NCI-H128 (cell line): Measurements from ENCODE around the gene TMEM238.
"Not testable (repeated sequence)": the region's sequence is repeated elsewhere in the genome, so short reads cannot be mapped to it uniquely, and the experiment has no call there.

Experiments
- DNase-seq: peaks from one replicate; lab custom pipeline; 2025; ENCODE audit not compliant: unreplicated experiment; lab: John Stamatoyannopoulos, UW

Gene TMEM238

GRCh38 chr19:55402509-55402908, 18.4 kb upstream of the TMEM238 start:
- no peak for DNase-seq

GRCh38 chr19:55401390-55401789, 17.3 kb upstream of the TMEM238 start:
- DNase-seq, result not testable (repeated sequence)

- DNase-seq, result no peak
Measured at GRCh38 chr19:55400281-55401087, 16.4 kb upstream of the TMEM238 start.

DNA sequence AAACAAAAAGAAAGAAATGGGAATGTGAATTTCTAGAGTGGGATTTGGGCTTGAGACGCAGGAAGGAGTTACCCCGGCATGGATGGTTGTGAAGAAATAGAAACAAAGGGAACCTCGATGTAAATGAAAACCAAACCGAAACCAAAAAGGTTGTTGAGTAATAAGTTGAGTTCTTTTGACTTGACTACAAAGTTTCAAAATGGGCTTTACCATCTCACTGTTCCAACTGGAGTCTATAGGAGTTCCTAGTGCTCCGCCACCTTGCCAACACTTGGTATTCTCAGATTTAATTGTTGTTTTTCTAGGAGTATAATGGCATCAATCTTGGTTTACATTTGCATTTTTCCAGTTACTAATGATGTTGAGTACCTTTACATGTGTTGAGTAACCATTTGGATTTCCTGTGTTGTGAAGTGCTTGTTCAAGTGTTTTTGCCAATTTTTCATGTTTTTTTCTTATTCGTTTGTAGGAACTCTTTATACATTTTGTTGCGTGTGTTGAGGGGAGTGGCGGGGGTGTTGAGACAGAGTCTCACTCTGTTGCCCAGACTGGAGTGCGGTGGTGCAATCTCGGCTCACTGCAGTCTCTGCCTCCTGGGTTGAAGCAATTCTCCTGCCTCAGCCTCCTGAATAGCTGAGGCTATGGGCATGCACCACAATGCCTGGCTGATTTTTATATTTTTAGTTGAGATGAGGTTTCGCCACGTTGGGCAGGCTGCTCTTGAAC, 14.3 kb upstream of the TMEM238 start:
- DNase-seq, result no peak

DNA sequence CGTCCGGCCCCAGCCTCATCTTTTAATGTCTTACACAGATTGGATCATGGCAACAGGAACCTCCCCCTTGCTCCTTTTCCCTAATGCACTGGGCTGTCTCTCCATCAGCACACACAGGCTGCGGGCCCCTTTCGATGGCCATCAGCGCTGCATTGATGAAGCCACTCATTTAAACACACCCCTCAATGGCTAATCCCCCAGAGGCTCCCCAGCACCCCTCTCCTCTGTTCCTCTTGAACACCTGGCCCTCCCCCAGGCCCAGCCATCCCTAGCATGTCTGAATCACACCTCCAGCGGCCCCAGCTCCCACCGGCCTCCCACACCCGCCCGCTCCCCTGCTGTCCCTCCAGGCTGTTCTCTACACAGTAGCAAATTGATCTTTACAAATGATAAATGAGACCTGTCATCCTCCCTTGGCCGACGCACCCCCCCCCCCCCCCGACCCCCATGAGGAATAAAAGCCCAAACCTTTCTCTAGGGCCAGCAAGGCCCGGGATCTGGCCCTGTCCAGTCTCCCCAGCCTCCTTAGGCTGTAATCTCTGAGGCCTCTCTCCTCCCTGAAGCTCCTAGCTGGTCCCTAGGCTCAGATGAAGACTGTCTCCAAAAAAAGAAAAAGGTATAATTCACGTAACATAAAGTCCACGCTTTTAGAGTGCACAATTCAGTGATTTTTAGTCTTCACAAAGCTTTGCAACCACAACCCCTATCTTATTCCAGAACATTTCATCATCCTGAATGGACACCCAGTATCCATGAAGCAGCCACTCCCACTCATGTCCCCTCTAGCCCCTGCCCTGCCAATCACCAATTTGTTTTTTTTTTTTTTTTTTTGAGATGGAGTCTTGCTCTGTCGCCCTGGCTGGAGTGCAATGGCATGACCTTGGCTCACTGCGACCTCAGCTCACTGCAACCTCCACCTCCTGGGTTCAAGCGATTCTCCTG, 9.0 kb upstream of the TMEM238 start:
- no peak for DNase-seq

- no peak for DNase-seq
Measured at GRCh38 chr19:55391702-55392615, 7.9 kb upstream of the TMEM238 start.

- DNase-seq, result no peak
Measured at GRCh38 chr19:55391191-55391670, 7.1 kb upstream of the TMEM238 start.

GRCh38 chr19:55390461-55390880, 6.4 kb upstream of the TMEM238 start:
- DNase-seq, result no peak

DNA sequence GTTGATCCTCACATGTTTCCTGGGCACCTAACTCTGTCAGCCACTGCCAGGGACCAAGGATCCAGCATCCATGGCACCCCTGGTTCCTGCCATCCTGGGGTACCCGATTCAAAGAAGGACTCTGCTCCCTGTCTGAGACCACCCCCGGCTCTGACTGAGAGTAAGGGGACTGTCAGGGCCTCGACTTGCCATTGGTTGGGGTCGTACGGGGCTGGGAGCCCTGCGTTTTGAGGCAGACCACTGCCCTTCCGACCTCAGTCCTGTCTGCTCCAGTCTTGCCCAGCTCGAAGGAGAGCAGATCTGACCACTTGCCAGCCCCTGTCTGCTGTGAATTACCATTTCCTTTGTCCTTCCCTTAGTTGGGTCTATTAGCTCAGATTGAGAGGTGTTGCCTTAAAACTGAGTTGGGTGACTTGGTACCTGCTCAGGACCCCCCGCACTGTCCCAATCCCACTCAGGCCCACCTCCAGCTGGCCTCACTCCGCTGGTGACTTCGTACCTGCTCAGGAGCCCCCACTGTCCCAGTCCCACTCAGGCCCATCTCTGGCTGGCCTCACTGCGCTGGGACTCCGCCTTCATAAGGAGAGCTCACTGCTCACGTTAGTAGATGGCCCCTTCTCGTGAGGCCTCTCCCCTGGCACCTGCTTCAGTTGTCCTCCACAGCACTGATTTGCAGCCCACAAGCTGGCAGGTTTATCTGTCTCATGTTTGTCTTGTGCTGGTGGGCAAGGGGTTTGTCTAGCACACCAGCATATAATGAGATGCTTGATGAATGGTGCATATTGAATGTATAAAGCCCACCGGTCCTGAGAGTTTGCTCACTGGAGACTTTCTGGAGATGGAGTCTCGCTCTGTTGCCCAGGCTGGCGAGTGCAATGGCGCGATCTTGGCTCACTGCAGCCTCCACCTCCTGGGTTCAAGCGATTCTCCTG, 5.6 kb upstream of the TMEM238 start:
- DNase-seq, result no peak

GRCh38 chr19:55387736-55388497, 3.8 kb upstream of the TMEM238 start:
- no peak for DNase-seq

DNA sequence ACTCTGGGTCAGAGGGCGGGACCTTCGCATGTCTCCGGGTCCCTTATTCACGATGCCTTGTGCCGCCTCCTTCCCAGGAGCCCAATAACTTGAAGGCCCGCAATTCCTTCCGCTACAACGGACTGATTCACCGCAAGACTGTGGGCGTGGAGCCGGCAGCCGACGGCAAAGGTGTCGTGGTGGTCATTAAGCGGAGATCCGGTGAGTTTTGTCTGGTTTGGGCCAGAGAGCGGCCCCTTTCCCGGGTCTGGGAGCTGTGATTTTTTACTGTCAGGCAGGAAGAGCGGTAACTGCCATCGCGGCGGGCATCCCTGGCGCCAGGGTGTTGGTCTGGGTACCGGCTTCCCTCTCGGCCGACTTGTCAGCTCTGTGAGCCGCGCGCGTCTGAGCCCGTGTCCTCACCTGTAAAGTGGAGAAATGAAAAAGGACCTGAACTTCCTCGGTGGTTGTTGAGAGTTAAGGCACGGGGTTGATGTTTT, 2.4 kb upstream of the TMEM238 start:
- no peak for DNase-seq

- peak; percentile 99 for DNase-seq
Measured at GRCh38 chr19:55385724-55386492, 1.8 kb upstream of the TMEM238 start, which contains the start of gene RPL28. Gene RPL28, plus strand, starts transcription at chr19:55385932. Its CDS starts 426 bp downstream, at chr19:55386358.

- peak; percentile 95 for DNase-seq
Measured at GRCh38 chr19:55384920-55385723, 1.0 kb upstream of the TMEM238 start.

GRCh38 chr19:55383279-55384130, 587 bp downstream of the TMEM238 start:
- DNase-seq, result no peak

GRCh38 chr19:55382522-55383054, 1.5 kb downstream of the TMEM238 start:
- no peak for DNase-seq
